Natural killer cell treated with Interleukin-12 subunit alpha and Interleukin-12 subunit beta and Interleukin-15 and Interleukin-18, amount 100 ng/mL, for 72 hours (primary cell): Measurements from ENCODE around the gene ZDHHC3. TPM values are rescaled to one million over a fixed set of nuclear protein-coding genes. Genes with fewer than 3 reads are reported as not detected.

Experiments used
- ATAC-seq, 2 donors: fragments of 150-1000 bp; cut with Tn5 transposase in 1 of 2; sonication (Bioruptor Pico), chemical (Tn5 transposase) in 1 of 2; 2 replicates each; pipeline ENCODE4 v1.10.0; 2021
- DNase-seq: peaks from one replicate; pipeline ENCODE4 v3.0.0; 2022; ENCODE audit warnings: low spot score
- H3K27ac Mint-ChIP-seq, 2 donors: 1 replicate in 1 of 2; 2 replicates in 1 of 2; pipeline ENCODE4 v1.8.0; 2022; ENCODE audit warnings: mixed read lengths in 2 of 2, mild to moderate bottlenecking in 1 of 2, moderate library complexity in 1 of 2
- H3K27me3 Mint-ChIP-seq, 2 donors: 1 replicate in 1 of 2; 2 replicates in 1 of 2; pipeline ENCODE4 v1.8.0; 2022; ENCODE audit warnings: mixed read lengths in 2 of 2
- H3K36me3 Mint-ChIP-seq: one replicate; pipeline ENCODE4 v1.8.0; 2022; ENCODE audit warnings: mixed read lengths
- H3K4me1 Mint-ChIP-seq, 2 donors: 1 replicate in 1 of 2; 2 replicates in 1 of 2; pipeline ENCODE4 v1.8.0; 2022; ENCODE audit warnings: low read depth in 2 of 2, mixed read lengths in 2 of 2, mild to moderate bottlenecking in 1 of 2
- H3K4me3 Mint-ChIP-seq: one replicate; pipeline ENCODE4 v1.8.0; 2022; ENCODE audit warnings: mixed read lengths
- H3K9me3 Mint-ChIP-seq: 2 replicates; pipeline ENCODE4 v1.8.0; 2022; ENCODE audit warnings: mixed read lengths
- total RNA-seq, 2 donors: library from RNA; stranded (reverse); gene quantifications; one replicate each; pipeline ENCODE4 v1.2.3, GENCODE V29; 2022

Gene ZDHHC3
- total RNA-seq, 2 donors from 2014 or later = 63.8 to 122 TPM

- DNase-seq (no peak), ATAC-seq (no peak)
- Mint-ChIP-seq H3K4me3 (peak overlapping the region; percentile 62), H3K9me3 (no peaks in the 10 kb centered on the region), H3K27me3 (no peaks in the 10 kb centered on the region), H3K36me3 (no peaks in the 10 kb centered on the region), H3K27ac (peak overlapping the region; percentile 66 to 80), H3K4me1 (peaks cover 79 to 88% of the 10 kb centered on the region in 2 donors)
Observed at GRCh38 chr3:44968447-44968858, 7.5 kb downstream of the ZDHHC3 start.

DNA sequence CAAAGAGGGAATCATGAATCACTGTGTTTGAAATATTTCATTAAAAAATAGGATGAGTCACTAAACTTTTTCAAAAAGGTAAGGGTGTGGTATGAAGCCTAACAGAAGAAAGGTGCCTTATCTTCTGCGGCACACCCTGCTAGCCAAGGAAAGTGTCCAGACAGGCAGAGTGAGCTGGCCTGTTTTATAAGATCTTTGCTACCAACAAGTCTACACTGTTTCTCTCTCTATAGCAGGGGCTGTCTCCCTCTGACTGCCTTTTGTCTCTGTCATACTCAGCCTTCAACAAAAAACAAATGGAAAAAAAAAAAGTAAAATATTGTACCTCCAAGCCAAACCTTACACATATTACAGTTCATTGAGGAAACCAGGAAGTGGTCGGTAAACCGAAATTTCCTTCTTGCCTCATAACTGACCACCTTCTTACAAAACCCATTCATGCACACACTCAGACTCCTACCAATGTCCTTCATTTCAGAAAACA, 9.1 kb downstream of the ZDHHC3 start:
- ATAC-seq = peak; percentile 77 to 90
- no peaks in the 10 kb centered on the region for H3K27me3 Mint-ChIP-seq
- H3K9me3 Mint-ChIP-seq = no peaks in the 10 kb centered on the region
- DNase-seq = no peak
- H3K4me3 Mint-ChIP-seq = peak overlapping the region; percentile 41
- peaks cover 85 to 86% of the 10 kb centered on the region in 2 donors for H3K4me1 Mint-ChIP-seq
- H3K36me3 Mint-ChIP-seq = no peaks in the 10 kb centered on the region
- H3K27ac Mint-ChIP-seq = peak overlapping the region; percentile 65 to 86

- ATAC-seq (no peak), DNase-seq (no peak)
- Mint-ChIP-seq H3K27me3 (no peaks in the 10 kb centered on the region), H3K27ac (peak overlapping the region in 1 of 2 donors; percentile 86), H3K9me3 (no peaks in the 10 kb centered on the region), H3K4me1 (peaks cover 78 to 83% of the 10 kb centered on the region in 2 donors), H3K4me3 (no peak overlapping the region), H3K36me3 (no peaks in the 10 kb centered on the region)
Observed at GRCh38 chr3:44965165-44965564, 10.8 kb downstream of the ZDHHC3 start.

GRCh38 chr3:44963571-44964325, 12.2 kb downstream of the ZDHHC3 start:
- Mint-ChIP-seq H3K4me1 (peaks cover 65 to 70% of the 10 kb centered on the region in 2 donors), H3K9me3 (no peaks in the 10 kb centered on the region), H3K27me3 (no peaks in the 10 kb centered on the region), H3K36me3 (no peaks in the 10 kb centered on the region), H3K4me3 (no peak overlapping the region), H3K27ac (peak overlapping the region; percentile 38 to 86)
- ATAC-seq (no peak), DNase-seq (no peak)

GRCh38 chr3:44962621-44963393, 13.2 kb downstream of the ZDHHC3 start:
- Mint-ChIP-seq H3K27ac (no peak overlapping the region), H3K4me3 (no peak overlapping the region), H3K9me3 (no peaks in the 10 kb centered on the region), H3K36me3 (no peaks in the 10 kb centered on the region), H3K4me1 (peaks cover 55 to 63% of the 10 kb centered on the region in 2 donors), H3K27me3 (no peaks in the 10 kb centered on the region)
- no peak for DNase-seq
- no peak for ATAC-seq

DNA sequence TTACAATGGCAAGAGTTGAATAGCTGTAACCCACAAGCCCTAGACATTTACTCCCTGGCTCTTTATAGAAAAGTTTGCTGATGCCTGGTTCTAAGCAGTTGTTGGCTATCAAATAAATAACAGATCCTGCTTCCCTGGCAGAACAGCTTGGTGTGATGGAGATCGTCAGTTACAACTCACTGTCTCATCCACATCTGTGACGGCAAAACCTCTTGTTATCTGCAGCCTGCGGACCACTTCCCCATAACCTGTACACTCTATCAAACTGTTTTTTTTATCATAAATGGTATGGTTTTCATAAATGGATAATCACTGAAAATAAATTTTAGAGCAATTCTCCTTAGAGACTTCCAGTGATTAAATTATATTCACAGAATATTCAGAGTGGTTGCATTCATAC, 14.1 kb downstream of the ZDHHC3 start:
- ATAC-seq (no peak), DNase-seq (no peak)
- Mint-ChIP-seq H3K4me3 (no peak overlapping the region), H3K36me3 (peaks cover 3% of the 10 kb centered on the region), H3K9me3 (no peaks in the 10 kb centered on the region), H3K4me1 (peaks cover 54 to 63% of the 10 kb centered on the region in 2 donors), H3K27me3 (no peaks in the 10 kb centered on the region), H3K27ac (no peak overlapping the region)

GRCh38 chr3:44960387-44961026, 15.5 kb downstream of the ZDHHC3 start:
- Mint-ChIP-seq H3K27ac (peak overlapping the region; percentile 40 to 68), H3K9me3 (no peaks in the 10 kb centered on the region), H3K4me1 (peaks cover 52 to 60% of the 10 kb centered on the region in 2 donors), H3K27me3 (no peaks in the 10 kb centered on the region), H3K4me3 (peak overlapping the region; percentile 44), H3K36me3 (peaks cover 7% of the 10 kb centered on the region)
- ATAC-seq (peak; percentile 87 to 88), DNase-seq (no peak)

DNA sequence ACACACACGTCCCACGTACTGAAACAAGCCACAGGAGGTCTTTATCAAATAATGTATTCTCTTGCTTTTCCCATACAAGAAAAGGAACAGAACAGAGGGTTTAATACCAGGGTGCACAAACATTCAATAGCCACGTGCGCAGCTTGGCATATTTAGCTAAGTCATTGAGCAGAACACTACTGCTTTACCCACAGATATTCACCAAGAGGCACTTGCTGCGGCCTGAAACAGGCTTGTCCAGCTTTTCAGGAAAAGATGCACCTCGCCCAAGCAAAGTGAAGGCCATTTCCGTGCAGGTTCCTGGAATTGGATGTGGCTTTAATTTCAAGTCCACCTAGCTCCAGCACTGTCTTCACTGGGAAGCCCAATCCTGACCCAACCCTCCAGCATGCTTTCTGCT, 17.6 kb downstream of the ZDHHC3 start:
- DNase-seq (no peak), ATAC-seq (no peak)
- no peak overlapping the region for H3K4me3 Mint-ChIP-seq
- no peaks in the 10 kb centered on the region for H3K27me3 Mint-ChIP-seq
- H3K36me3 Mint-ChIP-seq = peaks cover 7% of the 10 kb centered on the region
- no peak overlapping the region for H3K27ac Mint-ChIP-seq
- peaks cover 42 to 49% of the 10 kb centered on the region in 2 donors for H3K4me1 Mint-ChIP-seq
- H3K9me3 Mint-ChIP-seq = no peaks in the 10 kb centered on the region

GRCh38 chr3:44957986-44958385, 18.0 kb downstream of the ZDHHC3 start:
- ATAC-seq (no peak), DNase-seq (no peak)
- Mint-ChIP-seq H3K4me1 (peaks cover 39 to 49% of the 10 kb centered on the region in 2 donors), H3K27ac (no peak overlapping the region), H3K36me3 (peaks cover 7% of the 10 kb centered on the region), H3K9me3 (no peaks in the 10 kb centered on the region), H3K4me3 (no peak overlapping the region), H3K27me3 (no peaks in the 10 kb centered on the region)

DNA sequence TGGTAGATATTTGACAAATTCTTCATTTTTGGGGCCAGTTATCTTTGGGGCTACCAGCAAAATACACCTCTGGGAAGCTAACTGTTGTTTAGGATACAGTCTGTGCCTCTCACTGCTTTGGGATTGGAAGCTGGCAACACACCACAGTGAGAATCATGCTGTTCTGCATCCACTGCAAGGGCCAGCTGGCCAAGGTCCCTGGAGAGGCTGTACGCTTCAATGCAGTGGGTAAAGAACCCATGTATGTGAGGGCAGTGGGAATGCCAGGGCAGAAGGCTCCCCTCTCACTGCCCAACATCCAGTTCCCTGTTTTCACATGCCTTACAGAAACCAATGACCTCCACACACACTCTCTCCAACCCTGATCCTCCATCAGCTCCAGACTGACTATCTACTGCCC, 20.1 kb downstream of the ZDHHC3 start:
- no peaks in the 10 kb centered on the region for H3K9me3 Mint-ChIP-seq
- DNase-seq = no peak
- H3K4me1 Mint-ChIP-seq = peaks cover 44 to 56% of the 10 kb centered on the region in 2 donors
- H3K36me3 Mint-ChIP-seq = peaks cover 7% of the 10 kb centered on the region
- H3K4me3 Mint-ChIP-seq = no peak overlapping the region
- H3K27ac Mint-ChIP-seq = no peak overlapping the region
- H3K27me3 Mint-ChIP-seq = no peaks in the 10 kb centered on the region
- ATAC-seq = no peak

DNA sequence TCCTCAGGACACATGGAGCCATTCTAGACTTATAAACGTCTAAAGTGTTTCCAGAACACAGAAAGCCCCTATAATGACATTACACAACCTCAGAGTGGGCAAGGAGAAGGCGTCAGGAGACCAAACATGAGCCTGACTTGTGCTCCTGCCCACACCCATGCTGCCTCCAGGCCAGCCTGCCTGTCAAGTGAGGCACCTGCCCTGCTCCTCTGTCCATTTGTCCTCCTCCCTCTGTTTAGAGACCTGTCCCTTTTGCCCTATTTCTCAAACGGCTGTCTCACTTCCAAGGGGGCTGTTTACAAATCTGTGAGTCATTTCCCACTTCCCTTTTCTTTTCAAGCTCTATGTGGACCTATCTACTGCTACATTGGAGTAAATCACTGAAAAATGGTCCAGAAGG, 21.0 kb downstream of the ZDHHC3 start:
- H3K4me1 Mint-ChIP-seq = peaks cover 41 to 52% of the 10 kb centered on the region in 2 donors
- H3K9me3 Mint-ChIP-seq = no peaks in the 10 kb centered on the region
- H3K27ac Mint-ChIP-seq = peak overlapping the region; percentile 18 to 71
- H3K4me3 Mint-ChIP-seq = peak overlapping the region; percentile 17
- H3K36me3 Mint-ChIP-seq = peaks cover 7% of the 10 kb centered on the region
- DNase-seq (no peak), ATAC-seq (peak; percentile 67 to 68)
- H3K27me3 Mint-ChIP-seq = no peaks in the 10 kb centered on the region

GRCh38 chr3:44954304-44954703, 21.7 kb downstream of the ZDHHC3 start:
- DNase-seq (no peak), ATAC-seq (no peak)
- Mint-ChIP-seq H3K4me1 (peaks cover 41 to 52% of the 10 kb centered on the region in 2 donors), H3K27me3 (no peaks in the 10 kb centered on the region), H3K36me3 (peaks cover 7% of the 10 kb centered on the region), H3K9me3 (no peaks in the 10 kb centered on the region), H3K4me3 (peak overlapping the region; percentile 31), H3K27ac (peak overlapping the region; percentile 18 to 71)

GRCh38 chr3:44952689-44953088, 23.3 kb downstream of the ZDHHC3 start:
- Mint-ChIP-seq H3K9me3 (no peaks in the 10 kb centered on the region), H3K4me3 (no peak overlapping the region), H3K36me3 (peaks cover 7% of the 10 kb centered on the region), H3K27me3 (no peaks in the 10 kb centered on the region), H3K27ac (peak overlapping the region in 1 of 2 donors; percentile 18), H3K4me1 (peaks cover 48 to 49% of the 10 kb centered on the region in 2 donors)
- ATAC-seq = no peak
- no peak for DNase-seq
